Spleen (tissue), 11 donors: ENCODE data around the gene ARHGAP10. TPM values are rescaled to one million over a fixed set of nuclear protein-coding genes. Genes with fewer than 3 reads are reported as not detected.

Source experiments
- DNase-seq: peaks from one replicate; pipeline ENCODE4 v3.0.0-alpha.2; 2020
- H3K27ac ChIP-seq, 8 donors: fragments of 200-600 bp; sonication (generic) in 7 of 8; 1 replicate in 4 of 8; 2 replicates in 4 of 8; pipeline versions ENCODE4 v1.5.0 to v1.8.0; 2016 to 2021; ENCODE audit warnings: inconsistent platforms in 4 of 8, mild to moderate bottlenecking in 4 of 8, moderate library complexity in 1 of 8
- H3K27me3 ChIP-seq, 7 donors: fragments of 200-600 bp; sonication (generic) in 6 of 7; replicated peaks in 1 of 7; 1 replicate in 4 of 7; 2 replicates in 3 of 7; pipeline versions ENCODE4 v1.5.0 to v1.8.0; 2016 to 2021; ENCODE audit warnings: inconsistent platforms in 3 of 7, mild to moderate bottlenecking in 1 of 7
- H3K36me3 ChIP-seq, 6 donors: fragments of 200-600 bp; sonication (generic) in 5 of 6; 1 replicate in 4 of 6; 2 replicates in 2 of 6; pipeline versions ENCODE4 v1.5.0 to v1.8.0; 2016 to 2021; ENCODE audit warnings: inconsistent platforms in 2 of 6
- H3K4me1 ChIP-seq, 6 donors: fragments of 200-600 bp; sonication (generic) in 5 of 6; 1 replicate in 3 of 6; 2 replicates in 3 of 6; pipeline versions ENCODE4 v1.5.0 to v1.8.0; 2016 to 2021; ENCODE audit warnings: inconsistent platforms in 3 of 6
- H3K4me3 ChIP-seq, 8 donors: fragments of 200-600 bp; sonication (generic) in 7 of 8; 1 replicate in 4 of 8; 2 replicates in 4 of 8; pipeline versions ENCODE4 v1.5.0 to v1.8.0; 2016 to 2021; ENCODE audit warnings: inconsistent platforms in 4 of 8, mild to moderate bottlenecking in 4 of 8, moderate library complexity in 2 of 8
- H3K9me3 ChIP-seq, 8 donors: fragments of 200-600 bp; sonication (generic) in 7 of 8; 1 replicate in 4 of 8; 2 replicates in 4 of 8; pipeline versions ENCODE4 v1.5.0 to v1.8.0; 2016 to 2021; ENCODE audit warnings: inconsistent platforms in 4 of 8
- CTCF ChIP-seq, 11 experiments: fragments of 200-600 bp in 7 of 11; fragments of 450-650 bp in 4 of 11; sonication (generic) in 4 of 11; IDR thresholded peaks in 8 of 11; conservative IDR thresholded peaks in 3 of 11; 1 replicate in 7 of 11; 2 replicates in 4 of 11; pipeline versions ENCODE4 v1.4.0 to v1.8.0; 2016 to 2021; ENCODE audit warnings: antibody characterized with exemption in 11 of 11, inconsistent platforms in 4 of 11, mild to moderate bottlenecking in 1 of 11
- POLR2A ChIP-seq, 3 donors: fragments of 450-650 bp; IDR thresholded peaks; one replicate each; pipeline ENCODE4 v1.5.1; 2017; ENCODE audit warnings: antibody characterized with exemption in 3 of 3, mild to moderate bottlenecking in 1 of 3
- POLR2AphosphoS5 ChIP-seq, 3 donors: sonication (generic); formaldehyde crosslinking; IDR thresholded peaks; one replicate each; pipeline ENCODE4 v1.5.1; 2017; ENCODE audit warnings: antibody characterized with exemption in 3 of 3
- WGBS, 5 donors: extraction: QIAGEN DNeasy Blood & Tissue Kit in 3 of 5; methylation state at CpG; one replicate each; pipeline versions ENCODE4 v1.1.5 to v1.1.7; 2013 to 2018; 5-methylcytosine and 5-hydroxymethylcytosine counted together
- intact Hi-C: fragments of 100-400 bp; cut with DNase I; formaldehyde crosslinking; loops from one replicate; pipeline ENCODE4 v1.15.0; 2023; ENCODE audit warnings: low total_unique reads
- polyA plus RNA-seq, 3 donors: library from polyadenylated mRNA; stranded (reverse); fragments of 200-250 nt; gene quantifications; one replicate each; pipeline ENCODE4 v1.2.1, GENCODE V29; 2013
- total RNA-seq, 7 donors: library from RNA; depleted of rRNA in 3 of 7; stranded (reverse); fragments of >200 nt in 3 of 7; fragmentation: NEBNext Ultra II Directional in 4 of 7; extraction: Animal tissue kit (Norgen Biotek cat#: 25700) in 4 of 7; gene quantifications; one replicate each; pipeline versions ENCODE4 v1.1.0 to v1.2.1, GENCODE V29; 2016 to 2021
- donor health status: healthy with polysubstance abuse.
- donor health status: DM: no; HTN: no; CAD: no; lungs with moderate emphysema.
- donor health status: DM: no; HTN: no; CAD: no.
- donor health status: Bipolar disorder and iron deficiency.
- donor health status: healthy.
- donor health status: DM: no; HTN: no; CAD: no.
- donor health status: DM: yes; HTN: yes; CAD: no.

ARHGAP10 gene
- total and polyA plus RNA-seq, 10 donors: 4.0 to 35.5 (median 13.3) TPM

GRCh38 chr4:147824316-147824715 is 92.4 kb downstream of the ARHGAP10 start:
- intact Hi-C loops: no loop called here
- Histone ChIP-seq H3K36me3 (peaks cover 0 to 9% (median 0%) of the 10 kb centered on the region in 6 donors), H3K27me3 (no peaks in the 10 kb centered on the region), H3K4me3 (no peak overlapping the region), H3K9me3 (no peaks in the 10 kb centered on the region), H3K4me1 (peaks cover 0 to 42% (median 7%) of the 10 kb centered on the region in 6 donors), H3K27ac (no peak overlapping the region)
- DNase-seq: no peak
- WGBS, 5 donors: 83 to 93% (median 88%) methylated on average over 5 of the region's 5 CpGs
- TF ChIP-seq POLR2A (IDR thresholded peaks at IDR 0.05) (no peak), CTCF (IDR thresholded peaks at IDR 0.05 in 8 of 11, conservative IDR thresholded peaks at IDR 0.05 in 3 of 11) (no peak), POLR2AphosphoS5 (IDR thresholded peaks at IDR 0.05) (no peak)

- H3K36me3 ChIP-seq: peaks cover 0 to 9% (median 0%) of the 10 kb centered on the region in 6 donors
- H3K9me3 ChIP-seq: no peaks in the 10 kb centered on the region
- no peak overlapping the region for H3K4me3 ChIP-seq
- peaks cover 0 to 46% (median 11%) of the 10 kb centered on the region in 6 donors for H3K4me1 ChIP-seq
- WGBS, 5 donors: 84 to 93% (median 92%) methylated on average over 4 of the region's 4 CpGs
- TF ChIP-seq POLR2A (IDR thresholded peaks at IDR 0.05) (no peak), CTCF (IDR thresholded peaks at IDR 0.05 in 8 of 11, conservative IDR thresholded peaks at IDR 0.05 in 3 of 11) (no peak), POLR2AphosphoS5 (IDR thresholded peaks at IDR 0.05) (no peak)
- no peak for DNase-seq
- intact Hi-C loops: no loop called here
- no peaks in the 10 kb centered on the region for H3K27me3 ChIP-seq
- H3K27ac ChIP-seq: no peak overlapping the region
Observed at GRCh38 chr4:147824884-147825283, 93.0 kb downstream of the ARHGAP10 start.

DNA sequence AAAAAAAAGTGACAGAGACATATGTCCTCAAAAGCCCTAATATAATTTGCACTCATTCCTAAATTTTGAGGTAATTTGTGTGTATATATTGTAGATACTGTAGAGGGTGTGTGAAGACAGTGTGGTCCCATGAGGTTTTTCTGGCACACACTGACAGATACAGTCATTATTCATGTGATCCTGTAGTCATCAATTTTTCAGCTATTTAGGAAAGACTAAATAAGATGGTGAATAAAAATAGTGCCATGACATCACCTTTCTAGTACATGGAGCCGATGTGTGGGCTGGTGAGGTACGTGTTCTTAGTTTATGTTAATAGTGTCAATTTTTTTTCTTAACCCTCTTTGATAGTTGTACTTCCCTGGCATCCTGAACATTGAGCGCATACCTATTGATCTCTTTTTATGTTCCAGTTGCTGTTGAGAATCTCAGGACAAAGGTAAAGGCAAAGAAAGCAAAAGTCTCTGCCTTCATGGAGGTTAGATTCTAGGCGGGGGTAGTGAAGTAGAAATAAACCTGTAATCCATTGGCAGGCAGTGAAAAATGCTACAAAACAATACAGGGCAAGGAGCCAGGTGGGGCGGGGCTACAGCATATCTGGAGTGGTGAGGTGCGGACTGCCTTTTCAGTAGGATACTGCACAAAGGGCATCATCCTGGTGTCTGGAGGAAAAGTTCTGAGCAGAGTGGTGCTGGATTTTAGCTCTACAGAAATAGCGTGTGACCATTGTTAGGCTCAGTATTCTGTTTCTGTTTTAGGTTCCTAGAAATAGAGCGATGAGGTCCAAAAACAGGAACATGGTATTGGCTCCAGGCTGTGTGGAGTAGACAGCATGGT is 93.8 kb downstream of the ARHGAP10 start:
- no peak for TF ChIP-seq POLR2AphosphoS5 (IDR thresholded peaks at IDR 0.05)
- TF ChIP-seq CTCF (IDR thresholded peaks at IDR 0.05 in 8 of 11, conservative IDR thresholded peaks at IDR 0.05 in 3 of 11): no peak
- TF ChIP-seq POLR2A (IDR thresholded peaks at IDR 0.05): no peak
- Histone ChIP-seq H3K4me3 (no peak overlapping the region), H3K9me3 (no peaks in the 10 kb centered on the region), H3K4me1 (peaks cover 0 to 54% (median 12%) of the 10 kb centered on the region in 6 donors), H3K27me3 (no peaks in the 10 kb centered on the region), H3K27ac (peak overlapping the region in 1 of 8 donors; percentile 42), H3K36me3 (peaks cover 0 to 9% (median 0%) of the 10 kb centered on the region in 6 donors)
- WGBS, 5 donors: 69 to 87% (median 73%) methylated on average over 8 of the region's 8 CpGs
- intact Hi-C loops: no loop called here
- DNase-seq: no peak

DNA sequence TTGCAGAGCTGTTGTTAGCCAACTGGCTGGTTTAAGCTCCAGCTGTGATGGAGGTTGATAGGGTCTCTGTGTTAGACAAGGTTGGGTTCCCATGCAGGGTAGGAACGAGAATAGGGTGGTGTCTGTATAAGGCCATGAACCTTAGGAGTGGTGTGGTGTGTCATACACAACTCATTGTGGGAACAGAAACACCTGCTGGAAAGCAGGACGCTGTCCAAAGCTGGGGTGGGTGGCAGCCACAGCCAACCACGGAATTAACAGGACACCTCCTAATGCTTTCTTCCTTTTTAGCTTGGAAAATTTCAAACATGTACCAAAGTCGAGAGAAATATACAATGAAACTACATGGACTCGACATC is 94.4 kb downstream of the ARHGAP10 start:
- Histone ChIP-seq H3K9me3 (no peaks in the 10 kb centered on the region), H3K4me1 (peaks cover 0 to 58% (median 15%) of the 10 kb centered on the region in 6 donors), H3K27me3 (no peaks in the 10 kb centered on the region), H3K27ac (peak overlapping the region in 1 of 8 donors; percentile 42), H3K4me3 (no peak overlapping the region), H3K36me3 (peaks cover 0 to 9% (median 0%) of the 10 kb centered on the region in 6 donors)
- intact Hi-C loops: no loop called here
- TF ChIP-seq POLR2A (IDR thresholded peaks at IDR 0.05) (no peak), CTCF (IDR thresholded peaks at IDR 0.05 in 8 of 11, conservative IDR thresholded peaks at IDR 0.05 in 3 of 11) (no peak), POLR2AphosphoS5 (IDR thresholded peaks at IDR 0.05) (no peak)
- DNase-seq: no peak
- 68 to 83% (median 75%) methylated on average over 5 of the region's 5 CpGs for WGBS, 5 donors
